HG03442 (cell line): ENCODE data around the gene LIX1L.
"Not testable (repeated sequence)": the region's sequence is repeated elsewhere in the genome, so short reads cannot be mapped to it uniquely, and the experiment has no call there.

Experiments
- ATAC-seq: cut with Tn5 transposase; IDR thresholded peaks from one replicate; pipeline ENCODE4 v1.9.1; 2021; ENCODE audit warnings: mild to moderate bottlenecking, moderate library complexity; ENCODE audit not compliant: unreplicated experiment

Gene LIX1L

DNA sequence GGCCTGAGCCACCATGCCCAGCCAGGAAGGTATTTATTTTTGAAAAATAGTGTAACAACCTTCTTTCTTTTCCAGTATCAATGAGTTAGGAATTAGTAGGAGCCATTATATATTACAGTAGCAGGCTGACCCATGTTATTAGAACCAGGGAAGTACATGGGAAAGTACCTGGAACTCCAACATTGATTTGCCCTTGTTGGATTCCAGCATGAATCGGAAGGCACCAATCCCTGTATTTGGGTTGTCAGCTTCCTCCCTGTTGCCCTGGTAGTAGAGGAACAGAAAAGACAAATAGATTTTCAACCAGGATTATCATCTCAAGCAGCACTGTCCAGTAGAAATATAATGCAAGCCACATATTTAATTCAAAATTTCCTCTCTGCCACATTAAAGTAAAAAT is 20.4 kb downstream of the LIX1L start:
- no peak for ATAC-seq

DNA sequence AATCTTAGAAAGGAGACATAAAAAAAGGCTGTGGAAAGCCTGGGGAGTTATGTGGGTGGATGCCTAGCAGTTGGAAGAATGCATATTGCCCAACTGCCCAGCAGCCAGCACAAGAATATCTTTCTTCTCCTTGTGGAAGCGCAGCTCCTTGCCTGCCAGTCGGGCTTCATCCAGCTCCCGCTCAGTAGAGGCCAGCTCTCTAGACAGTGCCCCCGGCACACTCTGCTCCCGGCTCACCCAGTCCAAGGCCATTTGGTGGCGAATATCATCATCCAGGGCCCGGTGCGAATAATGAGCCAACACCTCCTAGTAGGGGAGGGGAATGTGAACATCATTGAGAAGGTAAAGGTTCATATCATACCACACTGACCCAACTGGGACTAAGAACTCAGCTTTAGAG is 21.6 kb downstream of the LIX1L start:
- ATAC-seq, result no peak

GRCh38 chr1:145935708-145936107 is 22.1 kb downstream of the LIX1L start:
- ATAC-seq, result no peak

GRCh38 chr1:145932522-145933009 is 25.3 kb downstream of the LIX1L start:
- ATAC-seq, result not testable (repeated sequence)

GRCh38 chr1:145927916-145928643 is 29.7 kb downstream of the LIX1L start:
- ATAC-seq, result no peak

GRCh38 chr1:145927063-145927886 is 30.5 kb downstream of the LIX1L start, which contains the start of gene RBM8A:
Gene RBM8A, minus strand, starts transcription at chr1:145927484. Its CDS starts 58 bp downstream, at chr1:145927426.
- peak; percentile 96 for ATAC-seq

- peak; percentile 8 for ATAC-seq
Measured at GRCh38 chr1:145926686-145927062, 31.1 kb downstream of the LIX1L start.

DNA sequence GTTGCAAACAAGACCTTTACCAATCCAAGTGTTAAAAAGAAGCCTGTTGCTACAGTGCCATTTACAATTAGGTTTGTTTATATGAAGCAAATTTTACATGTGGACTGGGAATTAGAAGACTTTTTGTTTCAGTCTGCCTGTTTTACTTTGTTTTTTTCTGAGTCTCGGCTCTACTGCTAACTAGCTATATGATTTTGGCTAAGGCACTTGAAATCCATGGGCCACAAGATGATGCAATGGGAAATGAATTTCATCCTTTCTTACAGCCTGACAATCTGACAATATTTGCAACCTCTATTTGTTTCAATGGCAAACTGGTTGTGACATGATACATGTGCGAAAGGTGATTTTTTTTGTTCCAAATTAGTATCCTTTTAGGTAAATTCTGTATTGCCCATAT is 35.6 kb downstream of the LIX1L start:
- no peak for ATAC-seq

DNA sequence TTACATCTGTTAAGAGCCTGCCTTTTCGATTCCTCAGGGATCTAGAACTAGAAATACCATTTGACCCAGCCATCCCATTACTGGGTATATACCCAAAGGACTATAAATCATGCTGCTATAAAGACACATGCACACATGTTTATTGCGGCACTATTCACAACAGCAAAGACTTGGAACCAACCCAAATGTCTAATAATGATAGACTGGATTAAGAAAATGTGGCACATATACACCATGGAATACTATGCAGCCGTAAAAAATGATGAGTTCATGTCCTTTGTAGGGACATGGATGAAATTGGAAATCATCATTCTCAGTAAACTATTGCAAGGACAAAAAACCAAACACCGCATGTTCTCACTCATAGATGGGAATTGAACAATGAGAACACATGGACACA is 37.5 kb downstream of the LIX1L start:
- ATAC-seq, result not testable (repeated sequence)

DNA sequence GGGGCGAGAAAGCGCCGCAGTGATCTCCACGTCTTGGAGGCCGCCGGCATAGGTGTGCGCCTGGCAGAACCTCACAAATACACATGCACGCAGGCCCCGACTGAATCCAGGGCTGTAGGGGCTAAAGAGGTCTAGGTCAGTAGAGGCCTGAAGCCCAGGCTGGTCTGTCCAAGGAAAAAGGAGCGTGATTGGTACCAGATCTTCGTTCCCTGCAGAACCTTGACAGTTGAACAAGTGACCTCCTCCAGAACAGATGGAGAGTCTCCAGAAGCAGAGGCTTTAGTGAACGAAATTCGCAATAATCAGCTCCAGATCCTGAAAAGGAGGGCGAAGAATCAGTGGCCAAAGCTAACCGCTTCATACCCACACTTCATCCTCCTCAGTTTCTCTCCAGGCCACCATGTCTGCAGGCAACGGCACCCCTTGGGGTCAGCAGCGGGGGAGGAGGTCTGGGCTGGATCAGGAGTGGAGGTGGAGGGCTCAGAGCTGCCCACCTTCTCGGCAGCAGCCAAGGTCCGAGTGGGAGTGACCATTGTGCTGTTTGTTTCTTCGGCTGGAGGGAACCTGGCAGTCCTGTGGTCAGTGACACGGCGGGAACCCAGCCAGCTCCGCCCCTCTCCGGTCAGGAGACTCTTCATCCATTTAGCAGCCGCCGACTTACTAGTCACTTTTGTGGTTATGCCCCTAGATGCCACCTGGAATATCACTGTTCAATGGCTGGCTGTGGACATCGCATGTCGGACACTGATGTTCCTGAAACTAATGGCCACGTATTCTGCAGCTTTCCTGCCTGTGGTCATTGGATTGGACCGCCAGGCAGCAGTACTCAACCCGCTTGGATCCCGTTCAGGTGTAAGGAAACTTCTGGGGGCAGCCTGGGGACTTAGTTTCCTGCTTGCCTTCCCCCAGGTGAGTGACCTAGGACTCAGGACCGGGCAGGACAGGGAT is 38.6 kb downstream of the LIX1L start:
- no peak for ATAC-seq

- peak; percentile 73 for ATAC-seq
Measured at GRCh38 chr1:145918144-145918991, 39.4 kb downstream of the LIX1L start, which contains the start of gene PEX11B. Gene PEX11B, minus strand, starts transcription at chr1:145918717. Its CDS starts 29 bp downstream, at chr1:145918688.

- ATAC-seq, result no peak
Measured at GRCh38 chr1:145917595-145917994, 40.2 kb downstream of the LIX1L start.

GRCh38 chr1:145916745-145917144 is 41.1 kb downstream of the LIX1L start:
- no peak for ATAC-seq

DNA sequence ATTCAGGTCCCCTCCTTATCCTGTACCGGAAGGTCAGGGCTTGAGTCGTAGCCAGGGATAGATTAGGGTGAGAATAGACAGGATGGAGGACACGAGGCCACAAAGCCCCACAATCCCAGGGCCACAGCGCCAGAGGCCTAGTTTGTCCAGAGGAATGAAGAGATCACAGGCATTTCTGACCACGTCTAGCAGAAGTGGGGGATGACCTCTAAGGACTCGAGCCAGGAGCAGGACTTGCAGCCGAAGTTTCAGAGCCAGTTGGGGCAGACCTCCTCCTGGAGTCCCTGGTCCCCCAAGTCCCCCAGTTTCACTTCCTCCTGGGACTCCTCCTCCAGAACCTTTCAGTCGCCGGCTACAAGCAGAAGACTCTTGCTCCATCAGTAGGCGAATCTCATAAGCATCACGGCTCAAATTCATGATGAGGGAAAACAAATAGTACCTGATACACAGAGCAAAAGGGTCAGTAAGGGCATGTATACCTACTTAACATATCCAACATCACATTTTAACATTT is 45.6 kb downstream of the LIX1L start:
- no peak for ATAC-seq

- no peak for ATAC-seq
Measured at GRCh38 chr1:145908653-145909052, 49.2 kb downstream of the LIX1L start.

DNA sequence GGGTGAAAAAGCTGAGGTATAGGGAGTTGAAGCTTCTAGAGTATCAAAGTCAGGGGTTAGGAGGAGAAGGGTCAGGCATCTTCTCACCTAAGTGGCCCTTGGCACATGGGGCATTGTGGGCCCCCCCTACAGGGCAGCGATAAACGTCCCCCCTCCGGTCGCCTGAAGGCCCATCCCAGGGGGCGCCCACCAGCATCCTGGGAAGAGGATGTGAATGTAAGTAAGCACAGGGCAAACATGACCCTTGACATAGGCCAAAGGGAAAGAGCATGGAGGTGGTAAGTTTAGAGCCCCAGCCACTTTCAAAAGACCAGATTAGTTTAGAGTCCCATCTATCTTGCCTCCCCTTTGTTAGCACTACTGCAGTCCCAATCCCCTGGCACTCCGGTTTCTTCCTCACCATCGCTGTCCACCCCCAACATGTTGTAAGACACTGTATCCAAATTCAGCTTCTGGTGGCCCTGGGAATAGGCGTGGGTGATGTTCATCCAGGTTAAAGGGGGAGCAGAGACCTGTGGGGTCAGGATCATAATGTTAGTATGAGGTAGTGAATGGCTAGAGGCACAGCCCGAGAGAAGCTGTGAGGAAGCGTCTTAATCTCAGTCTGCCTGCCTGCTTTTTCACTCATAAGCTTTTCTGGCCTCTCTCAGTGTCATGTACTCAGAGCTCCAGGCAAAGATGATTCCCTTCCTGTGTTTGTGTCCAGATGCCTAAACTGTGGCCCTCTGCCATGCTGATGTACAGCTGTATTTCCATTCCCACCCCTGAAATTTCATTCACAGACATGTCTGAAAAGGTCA is 50.7 kb downstream of the LIX1L start:
- no peak for ATAC-seq

- no peak for ATAC-seq
Measured at GRCh38 chr1:145901312-145902021, 56.4 kb downstream of the LIX1L start.

- no peak for ATAC-seq
Measured at GRCh38 chr1:145898756-145899155, 59.1 kb downstream of the LIX1L start.
